BLaER1 treated with 17β-estradiol and CSF1 and Interleukin-3, amounts not matched to agents 10 nM and 100 nM (cell line): ENCODE results near the gene OSBPL2.

Experiments used
- H3K27ac ChIP-seq, 11 experiments: shearing (Covaris generic); formaldehyde crosslinking; 2 replicates each; pipeline ENCODE4 v1.8.1; 2022
- H3K27me3 ChIP-seq, 11 experiments: shearing (Covaris generic); formaldehyde crosslinking; 2 replicates each; pipeline ENCODE4 v1.8.1; 2022
- H3K36me3 ChIP-seq, 11 experiments: shearing (Covaris generic); formaldehyde crosslinking; 2 replicates each; pipeline ENCODE4 v1.8.1; 2022
- H3K4me1 ChIP-seq, 10 experiments: shearing (Covaris generic); formaldehyde crosslinking; 2 replicates each; pipeline ENCODE4 v1.8.1; 2022
- H3K4me2 ChIP-seq, 11 experiments: shearing (Covaris generic); formaldehyde crosslinking; 2 replicates each; pipeline ENCODE4 v1.8.1; 2022
- H3K4me3 ChIP-seq, 10 experiments: shearing (Covaris generic); formaldehyde crosslinking; 2 replicates each; pipeline ENCODE4 v1.8.1; 2022
- H3K9ac ChIP-seq, 11 experiments: shearing (Covaris generic); formaldehyde crosslinking; 2 replicates each; pipeline ENCODE4 v1.8.1; 2022
- H3K9me3 ChIP-seq, 11 experiments: shearing (Covaris generic); formaldehyde crosslinking; replicated peaks in 1 of 11; 2 replicates each; pipeline ENCODE4 v1.8.1; 2022
- H4K20me1 ChIP-seq, 11 experiments: shearing (Covaris generic); formaldehyde crosslinking; 2 replicates each; pipeline ENCODE4 v1.8.1; 2022
- Cebpa-rat ChIP-seq, 11 experiments: shearing (Covaris generic); IDR thresholded peaks; 2 replicates each; pipeline ENCODE4 v1.8.1; 2022

Gene OSBPL2

DNA sequence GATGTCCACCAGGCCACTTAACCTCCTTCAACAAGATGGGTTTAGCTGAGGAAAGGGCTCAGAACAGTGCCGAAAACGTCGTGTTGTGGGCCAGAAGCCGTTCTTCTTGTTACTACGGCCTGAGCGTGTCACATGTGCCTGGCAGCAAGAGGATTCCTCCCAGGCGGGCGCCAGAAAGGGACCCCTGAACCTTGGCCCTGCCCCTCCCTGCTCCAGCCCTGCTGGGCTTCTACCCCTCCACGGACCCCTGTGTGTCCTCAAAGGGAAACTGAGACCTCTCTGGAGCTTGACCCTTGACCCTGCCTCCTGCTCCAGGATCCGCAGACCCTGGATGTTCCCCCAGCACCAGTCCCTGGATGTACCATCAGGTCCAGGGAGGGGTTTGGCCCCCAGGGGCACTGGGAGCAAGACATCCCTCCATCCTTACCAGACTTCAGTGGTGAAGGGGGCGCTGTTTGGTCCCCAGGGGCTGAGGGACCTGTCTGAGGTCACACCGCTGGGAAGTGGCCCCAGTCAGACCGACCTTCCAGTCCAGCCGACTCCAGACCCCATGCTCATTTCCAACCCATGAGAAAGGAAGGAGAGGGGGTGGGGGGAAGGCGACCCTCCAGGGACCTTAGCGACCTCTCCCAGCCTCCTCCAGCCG lies 28.3 kb upstream of the OSBPL2 start:
- H3K36me3 ChIP-seq = no peaks in the 10 kb centered on the region; a peak in 1 of 22 replicates
- peaks cover 2 to 70% (median 51%) of the 10 kb centered on the region in 10 experiments; a peak in 19 of 20 replicates for H3K4me1 ChIP-seq
- no peak overlapping the region for H3K27ac ChIP-seq
- H3K4me3 ChIP-seq = no peak overlapping the region
- H4K20me1 ChIP-seq = peaks cover 0 to 80% (median 15%) of the 10 kb centered on the region in 11 experiments; a peak in 14 of 22 replicates
- no peak overlapping the region for H3K9ac ChIP-seq
- no peak for TF ChIP-seq Cebpa-rat (IDR thresholded peaks at IDR 0.05)
- peaks cover 0 to 14% (median 10%) of the 10 kb centered on the region in 11 experiments; a peak in 11 of 22 replicates for H3K27me3 ChIP-seq
- no peaks in the 10 kb centered on the region for H3K9me3 ChIP-seq
- H3K4me2 ChIP-seq = peak overlapping the region in 7 of 11 experiments; percentile 5 to 36 (median 21); a peak in 5 of 22 replicates

DNA sequence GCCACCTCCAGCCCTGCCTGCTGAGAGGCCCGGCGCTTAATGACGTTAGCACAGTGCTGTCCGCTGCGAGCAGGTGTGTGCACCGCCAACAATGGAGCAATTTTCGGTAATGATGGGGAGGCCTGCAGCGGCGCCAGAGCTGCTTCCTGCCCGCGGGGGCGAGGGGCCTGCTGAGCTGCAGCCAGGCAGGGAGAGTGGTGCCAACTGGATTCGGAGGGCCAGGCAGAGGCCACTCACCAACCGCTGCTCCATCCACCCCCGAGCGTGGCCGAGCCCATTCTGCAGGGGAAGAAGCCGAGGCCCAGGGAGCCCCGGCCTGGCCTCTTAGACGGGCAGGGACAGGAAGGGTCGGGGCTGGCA lies 27.8 kb upstream of the OSBPL2 start:
- Histone ChIP-seq H3K27me3 (peaks cover 0 to 19% (median 10%) of the 10 kb centered on the region in 11 experiments; a peak in 11 of 22 replicates), H4K20me1 (peaks cover 0 to 80% (median 20%) of the 10 kb centered on the region in 11 experiments; a peak in 16 of 22 replicates), H3K4me1 (peaks cover 5 to 72% (median 54%) of the 10 kb centered on the region in 10 experiments; a peak in 19 of 20 replicates), H3K27ac (no peak overlapping the region), H3K4me3 (no peak overlapping the region), H3K36me3 (no peaks in the 10 kb centered on the region; a peak in 1 of 22 replicates), H3K9ac (no peak overlapping the region), H3K9me3 (no peaks in the 10 kb centered on the region), H3K4me2 (peak overlapping the region in 7 of 11 experiments; percentile 5 to 36 (median 21); a peak in 5 of 22 replicates)
- TF ChIP-seq Cebpa-rat (IDR thresholded peaks at IDR 0.05) = no peak

- Histone ChIP-seq H3K9me3 (no peaks in the 10 kb centered on the region), H3K4me2 (0 out of 22 replicates have a peak overlapping the region, but pooled peaks of 1 of the 11 experiments have one; percentile 10), H4K20me1 (peaks cover 0 to 80% (median 26%) of the 10 kb centered on the region in 11 experiments; a peak in 14 of 22 replicates), H3K27me3 (peaks cover 0 to 26% (median 10%) of the 10 kb centered on the region in 11 experiments; a peak in 11 of 22 replicates), H3K4me1 (peaks cover 5 to 72% (median 55%) of the 10 kb centered on the region in 10 experiments; a peak in 19 of 20 replicates), H3K36me3 (no peaks in the 10 kb centered on the region), H3K27ac (no peak overlapping the region), H3K9ac (no peak overlapping the region), H3K4me3 (no peak overlapping the region)
- TF ChIP-seq Cebpa-rat (IDR thresholded peaks at IDR 0.05) = no peak
Observed at GRCh38 chr20:62211216-62211615, 27.1 kb upstream of the OSBPL2 start.

GRCh38 chr20:62211769-62212288 lies 26.5 kb upstream of the OSBPL2 start:
- Histone ChIP-seq H3K27me3 (peaks cover 0 to 32% (median 10%) of the 10 kb centered on the region in 11 experiments; a peak in 13 of 22 replicates), H3K4me3 (no peak overlapping the region), H3K4me1 (peaks cover 5 to 78% (median 59%) of the 10 kb centered on the region in 10 experiments; a peak in 19 of 20 replicates), H4K20me1 (peaks cover 0 to 84% (median 29%) of the 10 kb centered on the region in 11 experiments; a peak in 17 of 22 replicates), H3K9me3 (no peaks in the 10 kb centered on the region), H3K36me3 (no peaks in the 10 kb centered on the region), H3K9ac (no peak overlapping the region), H3K4me2 (peak overlapping the region in 2 of 11 experiments; percentile 2 to 10; a peak in 3 of 22 replicates), H3K27ac (no peak overlapping the region)
- TF ChIP-seq Cebpa-rat (IDR thresholded peaks at IDR 0.05) = no peak

- no peak for TF ChIP-seq Cebpa-rat (IDR thresholded peaks at IDR 0.05)
- no peak overlapping the region for H3K4me3 ChIP-seq
- peaks cover 2 to 37% (median 14%) of the 10 kb centered on the region in 11 experiments; a peak in 20 of 22 replicates for H3K27me3 ChIP-seq
- no peaks in the 10 kb centered on the region for H3K9me3 ChIP-seq
- H3K27ac ChIP-seq = no peak overlapping the region
- H3K36me3 ChIP-seq = no peaks in the 10 kb centered on the region
- peaks cover 5 to 80% (median 59%) of the 10 kb centered on the region in 10 experiments; a peak in 19 of 20 replicates for H3K4me1 ChIP-seq
- peak overlapping the region in 2 of 11 experiments; percentile 2 to 10; a peak in 3 of 22 replicates for H3K4me2 ChIP-seq
- H3K9ac ChIP-seq = no peak overlapping the region
- H4K20me1 ChIP-seq = peaks cover 0 to 85% (median 34%) of the 10 kb centered on the region in 11 experiments; a peak in 18 of 22 replicates
Observed at GRCh38 chr20:62212299-62212698, 26.0 kb upstream of the OSBPL2 start.

DNA sequence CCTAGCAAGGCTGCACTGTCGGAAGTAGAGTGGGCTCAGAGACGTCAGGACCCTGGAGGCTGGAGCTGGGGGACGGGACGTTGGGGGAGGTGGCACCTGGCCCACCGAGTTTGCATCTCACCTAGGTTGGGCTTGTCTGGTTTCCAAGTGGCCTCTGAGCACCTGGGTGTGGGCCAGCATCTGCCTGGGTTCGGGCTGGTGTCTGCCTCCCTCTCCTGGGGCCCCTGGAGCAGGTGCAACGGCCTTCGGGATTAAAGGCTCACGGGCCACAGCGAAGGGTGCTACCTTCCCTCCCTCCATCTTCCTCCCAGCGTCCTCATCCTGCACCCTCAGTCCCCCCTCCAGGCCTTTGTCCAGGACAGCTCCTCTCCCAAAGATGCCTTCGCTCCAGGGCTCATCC lies 24.3 kb upstream of the OSBPL2 start:
- peaks cover 0 to 88% (median 51%) of the 10 kb centered on the region in 11 experiments; a peak in 19 of 22 replicates for H4K20me1 ChIP-seq

GRCh38 chr20:62215020-62215990 lies 23.0 kb upstream of the OSBPL2 start:
- Histone ChIP-seq H3K9me3 (no peaks in the 10 kb centered on the region), H3K4me3 (no peak overlapping the region; a peak in 1 of 20 replicates), H3K9ac (peak overlapping the region in 3 of 11 experiments; percentile 9 to 41 (median 23); a peak in 1 of 22 replicates), H4K20me1 (peaks cover 0 to 88% (median 59%) of the 10 kb centered on the region in 11 experiments; a peak in 20 of 22 replicates), H3K4me2 (peak overlapping the region in 10 of 11 experiments; percentile 6 to 99 (median 83); a peak in 19 of 22 replicates), H3K27ac (no peak overlapping the region), H3K27me3 (peaks cover 31 to 66% (median 44%) of the 10 kb centered on the region in 11 experiments), H3K4me1 (peaks cover 13 to 87% (median 68%) of the 10 kb centered on the region in 10 experiments; a peak in 19 of 20 replicates), H3K36me3 (no peaks in the 10 kb centered on the region)
- no peak for TF ChIP-seq Cebpa-rat (IDR thresholded peaks at IDR 0.05)

More for the DNA sequence above, 24.3 kb upstream of the OSBPL2 start:
- TF ChIP-seq Cebpa-rat (IDR thresholded peaks at IDR 0.05) = no peak
- Histone ChIP-seq H3K4me3 (no peak overlapping the region), H3K9me3 (no peaks in the 10 kb centered on the region), H3K27ac (no peak overlapping the region), H3K27me3 (peaks cover 19 to 55% (median 32%) of the 10 kb centered on the region in 11 experiments), H3K36me3 (no peaks in the 10 kb centered on the region), H3K9ac (no peak overlapping the region), H3K4me2 (peak overlapping the region in 9 of 11 experiments; percentile 44 to 99 (median 87); a peak in 14 of 22 replicates), H3K4me1 (peaks cover 5 to 85% (median 66%) of the 10 kb centered on the region in 10 experiments; a peak in 19 of 20 replicates)
